Measurements from ENCODE around the gene KCNK10.

Gene KCNK10

GRCh38 chr14:88323086-88323522 is at the start of gene KCNK10:
KCNK10 (minus strand) TSS chr14:88323269; CDS start chr14:88322798, 471 bp downstream.
- DNase-seq: no peak

GRCh38 chr14:88369496-88369895 is 46.4 kb upstream of the KCNK10 start:
- no peak for DNase-seq

GRCh38 chr14:88364710-88365413 is 41.8 kb upstream of the KCNK10 start:
- no peak for DNase-seq

- no peak for DNase-seq
Measured at GRCh38 chr14:88363644-88364043, 40.6 kb upstream of the KCNK10 start.

GRCh38 chr14:88359500-88359899 is 36.4 kb upstream of the KCNK10 start:
- DNase-seq: no peak

GRCh38 chr14:88354358-88354757 is 31.3 kb upstream of the KCNK10 start:
- no peak for DNase-seq

GRCh38 chr14:88352698-88353097 is 29.6 kb upstream of the KCNK10 start:
- no peak for DNase-seq

GRCh38 chr14:88351966-88352691 is 29.1 kb upstream of the KCNK10 start:
- no peak for DNase-seq

- DNase-seq: no peak
Measured at GRCh38 chr14:88348546-88348945, 25.5 kb upstream of the KCNK10 start.

GRCh38 chr14:88346048-88346639 is 23.1 kb upstream of the KCNK10 start:
- no peak for DNase-seq

GRCh38 chr14:88342980-88343379 is 19.9 kb upstream of the KCNK10 start:
- DNase-seq: no peak

GRCh38 chr14:88340357-88340756 is 17.3 kb upstream of the KCNK10 start:
- no peak for DNase-seq

GRCh38 chr14:88333036-88333435 is 10.0 kb upstream of the KCNK10 start:
- DNase-seq: no peak

- no peak for DNase-seq
Measured at GRCh38 chr14:88327497-88327896, 4.4 kb upstream of the KCNK10 start.

GRCh38 chr14:88326352-88327103 is 3.5 kb upstream of the KCNK10 start:
- no peak for DNase-seq

- DNase-seq: no peak
Measured at GRCh38 chr14:88325883-88326282, 2.8 kb upstream of the KCNK10 start.

GRCh38 chr14:88324930-88325329 is 1.9 kb upstream of the KCNK10 start:
- no peak for DNase-seq

- no peak for DNase-seq
Measured at GRCh38 chr14:88324491-88324890, 1.4 kb upstream of the KCNK10 start.

- DNase-seq: no peak
Measured at GRCh38 chr14:88323523-88324199, 592 bp upstream of the KCNK10 start.

- DNase-seq: no peak
Measured at GRCh38 chr14:88322504-88323085, 474 bp downstream of the KCNK10 start.

GRCh38 chr14:88321692-88322503 is 1.2 kb downstream of the KCNK10 start:
- no peak for DNase-seq

All from stimulated activated CD4-positive, alpha-beta T cell treated with anti-CD3 and anti-CD28 coated beads, Interleukin-4, amount 100 ng/mL, for 1 hour (primary cell).